ENCODE data around the gene SORL1-AS1.
"Not testable (repeated sequence)": the region's sequence is repeated elsewhere in the genome, so short reads cannot be mapped to it uniquely, and the experiment has no call there.

The SORL1-AS1 gene

DNA sequence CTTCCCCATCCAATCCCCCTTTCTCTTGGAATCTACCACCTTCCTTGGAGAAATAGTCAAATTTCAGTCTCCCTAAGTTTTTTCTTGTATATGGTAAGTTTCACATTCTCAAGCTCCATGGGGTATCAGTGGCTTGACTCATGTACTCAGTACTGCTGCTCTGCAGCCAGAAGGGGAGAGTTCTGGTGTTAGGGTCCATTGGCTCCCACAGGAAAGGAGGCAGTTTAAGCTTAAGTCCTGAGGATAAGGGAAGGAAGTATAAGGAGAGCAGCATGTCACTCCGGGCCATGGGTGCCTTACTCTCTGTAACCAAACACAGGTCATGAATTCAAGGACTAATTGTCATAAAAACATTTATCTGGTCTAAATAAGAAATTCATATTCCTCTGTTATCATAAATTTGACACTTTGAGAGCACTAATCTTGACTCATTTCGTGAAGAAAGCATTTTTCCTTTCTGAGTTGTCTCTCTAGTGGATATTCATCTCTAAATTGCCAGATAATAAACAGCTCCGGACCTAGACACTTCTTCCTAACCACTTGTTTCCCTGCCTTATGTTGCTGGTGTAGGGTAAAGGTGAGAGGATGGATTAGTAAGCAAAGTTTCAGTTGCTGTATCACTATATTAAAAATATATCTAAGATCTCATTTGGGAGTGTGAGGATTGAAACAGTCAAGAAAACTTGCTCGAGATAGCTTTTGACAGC is 20.8 kb downstream of the SORL1-AS1 start:
- DNase-seq (ENCODE audit: extremely low read depth in 1 of 2, low read depth in 1 of 2), result no peak

DNA sequence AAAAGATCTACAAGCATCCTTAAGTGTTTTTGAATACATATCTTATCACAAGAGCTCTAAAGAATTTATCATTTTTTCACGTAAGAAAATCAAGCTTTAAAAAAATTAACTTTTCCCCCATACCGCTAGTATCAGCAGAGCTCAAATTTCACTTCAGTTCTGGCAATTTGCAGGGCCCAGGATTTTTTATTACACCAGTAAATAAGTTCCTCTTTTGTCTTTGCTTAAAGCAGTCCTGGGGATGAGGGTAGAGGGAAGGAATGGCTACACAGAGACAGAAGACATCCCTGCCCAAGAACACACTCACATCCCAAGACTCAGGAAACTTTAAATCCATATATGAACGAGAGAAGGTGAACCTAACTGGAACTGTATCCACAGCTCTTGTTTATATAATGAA is 23.2 kb downstream of the SORL1-AS1 start:
- DNase-seq (ENCODE audit: extremely low read depth in 1 of 2, low read depth in 1 of 2), result no peak

DNA sequence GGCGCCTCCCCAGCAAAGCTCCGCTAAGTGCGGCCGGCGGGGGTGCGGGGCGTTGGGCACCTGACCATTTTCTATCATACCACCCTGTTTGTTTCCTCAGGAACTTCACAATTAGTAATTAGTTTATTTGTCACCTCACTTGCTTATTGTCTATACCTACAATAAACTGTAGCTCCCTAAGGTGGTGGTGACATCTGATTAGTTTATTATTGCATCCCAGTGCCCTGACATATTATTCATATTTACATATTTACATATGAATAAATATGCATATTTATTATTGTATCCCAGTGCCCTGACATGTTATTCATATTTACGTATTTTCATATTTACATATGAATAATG is 25.4 kb downstream of the SORL1-AS1 start:
- DNase-seq (ENCODE audit: extremely low read depth in 1 of 2, low read depth in 1 of 2), result no peak

DNA sequence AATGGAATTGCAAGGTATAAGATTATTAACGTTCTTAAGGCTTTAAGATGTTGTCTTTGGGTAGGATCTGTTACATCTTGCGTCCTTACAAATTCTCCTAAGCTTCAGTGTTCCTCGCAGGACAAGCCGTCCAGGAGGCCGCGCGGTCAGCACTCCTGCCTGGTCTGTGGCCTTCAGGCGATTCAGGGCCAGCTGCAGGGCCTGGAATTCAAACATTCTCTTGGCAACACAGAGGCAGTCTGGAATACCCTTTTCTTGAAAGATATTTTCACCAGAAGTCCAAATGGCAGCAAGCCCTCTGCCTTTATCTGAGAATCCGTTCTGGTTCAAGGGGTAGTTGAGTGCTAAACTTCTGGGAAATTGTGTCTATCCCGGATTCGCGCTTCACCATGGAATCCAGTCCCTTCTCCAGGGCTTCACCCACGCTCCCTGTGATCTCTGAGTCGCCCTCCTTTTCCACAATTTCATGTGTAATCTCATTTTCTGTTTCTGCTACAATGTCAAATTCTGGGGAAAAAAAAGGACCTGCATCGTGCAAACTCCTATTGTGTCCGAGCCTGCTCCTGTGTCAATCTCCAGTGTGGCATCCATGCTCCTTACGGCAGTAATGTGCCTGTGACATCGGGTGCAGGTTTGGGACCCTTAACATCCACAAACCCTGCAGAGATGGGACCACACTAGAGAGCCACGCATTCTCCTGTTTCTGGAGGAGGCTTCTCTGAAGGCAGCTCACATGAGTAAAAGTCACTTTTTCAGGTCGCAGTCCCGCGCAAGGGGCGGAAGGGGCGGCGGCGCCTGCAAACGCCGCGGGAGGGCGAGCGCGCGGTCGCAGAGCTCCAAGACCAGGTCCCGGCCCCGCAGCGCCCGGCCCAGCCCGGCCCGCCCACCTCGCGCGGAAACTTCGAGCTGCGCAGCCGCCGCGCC is 26.0 kb downstream of the SORL1-AS1 start:
- peak in 1 of 2 donors; percentile 37 for DNase-seq (ENCODE audit: extremely low read depth in 1 of 2, low read depth in 1 of 2)

DNA sequence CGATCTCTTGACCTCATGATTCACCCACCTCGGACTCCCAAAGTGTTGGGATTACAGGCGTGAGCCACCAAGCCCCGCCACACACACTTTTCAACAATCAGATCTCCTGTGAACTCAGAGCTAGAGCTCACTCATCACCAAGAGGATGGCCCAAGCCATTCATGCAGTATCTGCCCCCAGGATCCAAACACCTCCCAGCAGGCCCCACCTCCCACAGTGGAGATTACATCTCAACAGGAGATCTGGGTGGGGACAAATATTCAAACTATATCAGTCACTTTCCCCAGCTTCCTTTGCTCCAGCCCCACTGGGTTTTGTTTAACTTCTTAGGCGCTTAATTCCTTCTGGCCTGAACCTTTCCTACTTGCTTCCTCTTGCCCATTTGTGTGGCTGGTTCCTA is 26.9 kb downstream of the SORL1-AS1 start:
- DNase-seq (ENCODE audit: extremely low read depth in 1 of 2, low read depth in 1 of 2), result no peak

DNA sequence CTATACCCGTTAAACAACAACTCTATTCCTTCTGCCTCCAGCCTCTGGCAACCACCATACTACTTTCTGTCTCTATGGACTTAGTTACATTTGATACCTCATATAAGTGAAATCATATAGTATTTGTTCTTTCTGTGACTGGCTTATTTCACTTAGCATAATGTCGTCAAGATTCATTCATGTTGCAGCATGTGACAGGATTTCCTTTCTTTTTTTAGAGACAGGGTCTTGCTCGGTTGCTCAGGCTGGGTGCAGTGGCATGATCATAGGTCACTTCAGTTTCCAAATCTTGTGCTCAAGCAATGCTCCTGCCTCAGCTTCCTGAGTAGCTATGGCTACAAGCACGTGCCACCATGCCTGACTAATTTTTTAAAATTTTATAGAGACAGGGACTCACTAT is 30.1 kb downstream of the SORL1-AS1 start:
- DNase-seq (ENCODE audit: extremely low read depth in 1 of 2, low read depth in 1 of 2), result no peak

DNA sequence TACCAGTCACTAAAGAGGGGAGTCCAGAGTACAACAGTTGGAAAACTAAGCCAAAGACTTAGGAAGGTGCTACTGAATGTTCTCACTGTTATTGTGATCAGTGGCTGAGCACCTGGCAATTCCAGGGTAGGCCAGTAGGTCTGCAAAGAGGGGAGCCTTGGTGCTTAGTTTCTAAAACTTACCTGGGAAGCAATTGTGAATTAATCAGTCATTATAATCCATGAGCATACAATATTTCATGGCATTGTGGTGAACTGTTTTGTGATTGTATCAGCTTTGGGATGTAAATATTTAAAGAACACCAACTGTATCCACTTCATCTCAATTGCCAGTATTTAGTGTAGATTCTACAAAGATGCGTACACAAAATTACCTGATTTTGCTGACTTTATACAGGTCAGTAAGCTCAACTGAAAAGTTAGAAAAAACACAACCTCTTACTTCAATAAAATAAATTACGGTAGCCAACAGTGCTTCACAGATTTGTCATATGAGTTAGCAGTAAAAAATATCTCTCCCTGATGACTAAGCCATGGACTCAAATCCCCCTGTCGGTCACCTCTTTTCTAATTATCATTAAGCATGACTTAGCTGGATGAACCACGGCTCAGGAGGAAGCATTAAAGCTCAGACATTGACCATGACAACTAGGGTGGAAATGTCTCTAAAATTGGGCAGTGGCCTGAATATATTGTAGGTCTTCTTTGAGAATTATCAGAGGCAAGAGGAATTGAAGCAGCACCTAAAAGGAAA is 31.4 kb downstream of the SORL1-AS1 start:
- DNase-seq (ENCODE audit: extremely low read depth in 1 of 2, low read depth in 1 of 2), result no peak

DNA sequence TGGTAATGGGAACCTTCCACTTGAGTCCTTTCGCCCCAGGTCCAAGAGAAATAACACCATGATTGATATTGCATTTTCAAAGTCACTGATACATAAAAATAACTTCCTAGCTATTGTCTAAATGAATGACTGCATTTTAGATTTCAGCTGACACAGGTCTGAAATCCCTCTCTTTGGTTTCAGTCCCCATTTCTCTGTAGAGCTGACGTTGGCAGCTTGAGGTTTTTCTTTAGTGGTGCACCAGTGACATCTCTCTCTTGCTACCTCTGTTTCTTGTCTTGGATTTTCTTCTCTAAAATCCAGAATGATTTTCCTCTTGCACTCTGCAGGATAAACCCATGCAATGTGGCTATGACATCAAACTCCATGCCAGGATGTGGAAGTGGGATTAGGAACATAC is 32.4 kb downstream of the SORL1-AS1 start:
- no peak for DNase-seq (ENCODE audit: extremely low read depth in 1 of 2, low read depth in 1 of 2)

DNA sequence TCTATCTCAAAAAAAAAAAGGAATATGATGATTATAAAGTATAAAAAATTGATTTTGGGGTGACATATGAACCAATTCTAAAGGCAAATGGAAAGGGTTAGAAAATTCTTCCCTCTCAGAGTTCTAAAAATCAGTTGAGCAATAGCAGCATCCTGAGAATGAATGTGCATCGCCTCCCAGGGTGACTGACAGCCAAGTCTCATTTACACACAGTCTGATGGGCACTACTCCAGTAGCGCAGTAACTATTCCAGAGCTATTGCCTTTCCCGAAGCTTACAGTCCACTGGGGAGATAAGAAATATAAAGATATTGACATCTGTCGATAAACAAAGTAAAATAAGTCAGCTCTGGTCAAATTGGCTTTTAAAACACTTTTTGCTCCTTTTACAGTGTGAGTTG is 32.9 kb downstream of the SORL1-AS1 start:
- DNase-seq (ENCODE audit: extremely low read depth in 1 of 2, low read depth in 1 of 2), result no peak

DNA sequence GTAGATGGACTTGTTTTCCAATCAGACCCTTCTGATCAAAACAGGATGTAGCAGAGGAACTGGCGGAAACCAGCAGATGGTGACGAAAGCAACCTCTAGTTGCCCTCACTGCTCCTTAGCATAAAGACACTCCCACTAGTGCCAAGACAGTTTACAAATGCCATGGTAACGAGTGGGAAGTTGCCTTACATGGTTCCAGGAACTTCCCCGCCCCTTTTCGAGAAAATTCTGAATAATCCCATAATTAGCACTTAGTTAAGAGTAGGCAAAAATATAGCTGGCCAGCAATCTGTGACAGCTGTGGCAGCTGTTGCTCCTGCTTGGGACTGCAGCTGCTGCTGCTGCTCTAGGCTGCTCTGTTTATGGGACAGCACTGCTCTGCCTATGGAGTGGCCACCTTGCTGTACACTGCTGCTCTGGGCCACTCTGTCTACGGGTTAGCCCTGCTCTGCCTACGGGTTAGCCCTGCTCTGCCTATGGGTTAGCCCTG is 34.1 kb downstream of the SORL1-AS1 start:
- DNase-seq (ENCODE audit: extremely low read depth in 1 of 2, low read depth in 1 of 2), result no peak

DNA sequence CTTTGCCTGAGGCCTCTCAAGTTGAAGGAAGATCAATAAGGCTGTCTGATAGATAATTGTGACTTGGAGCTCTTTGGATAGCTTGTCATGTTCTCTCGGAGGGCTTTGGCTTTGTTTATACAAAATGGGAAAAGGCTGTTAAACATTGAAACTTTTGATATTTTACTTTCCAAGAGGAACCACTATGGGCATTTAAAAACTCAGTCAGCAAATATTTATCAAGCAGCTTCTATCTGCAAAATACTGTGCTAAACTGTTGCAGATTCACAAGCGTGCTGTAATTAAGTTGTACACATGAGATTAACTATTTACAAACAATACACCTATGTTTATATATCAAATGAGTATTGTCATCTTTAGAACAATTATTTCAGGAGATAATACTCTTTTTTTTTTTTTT is 35.2 kb downstream of the SORL1-AS1 start:
- DNase-seq (ENCODE audit: extremely low read depth in 1 of 2, low read depth in 1 of 2), result no peak

DNA sequence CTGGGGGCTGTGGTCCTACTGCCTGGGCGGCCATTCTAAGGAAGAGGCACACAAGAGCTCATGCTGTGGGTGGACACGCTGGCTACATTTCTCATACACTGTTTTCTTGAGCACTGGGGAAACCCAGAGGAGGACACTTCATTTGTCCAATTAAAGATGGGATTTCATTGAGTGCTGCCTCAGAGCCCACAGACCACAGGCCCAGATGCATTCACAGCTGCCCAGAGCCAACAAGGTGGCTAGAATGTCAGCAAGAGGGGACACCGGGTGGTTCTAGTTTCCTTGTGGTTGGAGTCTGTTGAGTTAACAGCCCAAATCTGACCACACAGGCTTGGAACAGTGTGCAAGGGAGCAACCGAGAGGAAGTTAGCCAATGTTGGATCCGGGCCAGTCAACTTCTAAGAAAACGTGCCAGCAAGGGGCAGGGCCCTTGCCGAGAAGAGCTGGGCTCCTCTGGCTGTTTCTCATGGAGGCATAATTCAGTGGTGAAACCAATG is 35.7 kb downstream of the SORL1-AS1 start:
- DNase-seq (ENCODE audit: extremely low read depth in 1 of 2, low read depth in 1 of 2), result peak in 1 of 2 donors; percentile 11

DNA sequence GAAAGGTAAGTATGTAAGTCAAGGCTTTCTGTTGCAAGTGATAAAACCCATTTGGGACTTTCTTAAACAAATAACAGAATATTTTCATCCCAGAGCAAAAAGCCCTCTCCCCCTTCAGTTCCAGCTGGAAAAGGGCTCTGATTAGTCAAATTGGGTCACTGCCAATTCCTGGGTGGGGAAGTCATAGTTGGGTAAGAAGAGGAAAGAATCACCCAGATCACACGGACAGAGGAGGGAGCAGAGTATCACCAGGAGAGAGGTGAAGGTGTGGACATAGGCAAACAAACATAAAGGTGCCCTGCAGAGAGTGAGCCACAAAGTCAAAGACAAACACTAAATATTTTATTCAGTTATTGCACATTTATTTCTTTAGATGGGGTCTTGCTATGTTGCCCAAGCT is 36.9 kb downstream of the SORL1-AS1 start:
- no peak for DNase-seq (ENCODE audit: extremely low read depth in 1 of 2, low read depth in 1 of 2)

DNA sequence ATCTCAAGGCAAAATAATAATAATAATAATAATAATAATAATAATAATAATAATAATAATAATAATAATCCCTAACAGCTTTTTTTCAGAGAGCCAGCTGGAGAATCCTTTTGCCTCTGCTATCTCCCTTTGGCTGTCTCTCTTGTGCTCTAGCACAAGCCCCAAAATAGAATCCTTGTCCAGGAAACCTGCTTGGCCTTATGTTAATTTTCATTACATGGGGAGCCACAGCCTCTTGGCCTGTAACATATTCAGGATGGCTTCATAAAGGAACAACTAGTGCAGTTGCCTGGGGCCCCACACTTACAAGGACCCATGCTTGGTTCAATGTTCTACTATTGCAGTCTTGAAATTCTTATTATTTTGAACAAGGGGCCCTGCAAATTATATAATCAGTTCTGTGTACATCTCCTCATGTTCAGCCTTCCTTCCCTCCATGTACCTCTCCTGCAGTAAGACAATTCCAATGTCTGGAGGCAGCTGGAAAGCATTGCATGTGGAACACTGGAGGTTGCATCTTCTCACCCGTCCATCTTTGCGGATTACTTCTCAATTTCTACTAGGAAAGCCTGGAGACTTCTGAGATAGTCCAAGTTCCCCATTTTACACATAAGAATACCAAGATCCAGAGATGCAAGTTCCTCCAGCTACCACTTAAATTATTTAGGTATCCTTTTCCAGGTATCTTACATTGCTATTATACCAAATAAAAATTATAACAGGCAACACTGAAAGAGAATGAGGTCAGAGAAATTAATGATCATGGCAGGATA is 38.4 kb downstream of the SORL1-AS1 start:
- no peak for DNase-seq (ENCODE audit: extremely low read depth in 1 of 2, low read depth in 1 of 2)

DNA sequence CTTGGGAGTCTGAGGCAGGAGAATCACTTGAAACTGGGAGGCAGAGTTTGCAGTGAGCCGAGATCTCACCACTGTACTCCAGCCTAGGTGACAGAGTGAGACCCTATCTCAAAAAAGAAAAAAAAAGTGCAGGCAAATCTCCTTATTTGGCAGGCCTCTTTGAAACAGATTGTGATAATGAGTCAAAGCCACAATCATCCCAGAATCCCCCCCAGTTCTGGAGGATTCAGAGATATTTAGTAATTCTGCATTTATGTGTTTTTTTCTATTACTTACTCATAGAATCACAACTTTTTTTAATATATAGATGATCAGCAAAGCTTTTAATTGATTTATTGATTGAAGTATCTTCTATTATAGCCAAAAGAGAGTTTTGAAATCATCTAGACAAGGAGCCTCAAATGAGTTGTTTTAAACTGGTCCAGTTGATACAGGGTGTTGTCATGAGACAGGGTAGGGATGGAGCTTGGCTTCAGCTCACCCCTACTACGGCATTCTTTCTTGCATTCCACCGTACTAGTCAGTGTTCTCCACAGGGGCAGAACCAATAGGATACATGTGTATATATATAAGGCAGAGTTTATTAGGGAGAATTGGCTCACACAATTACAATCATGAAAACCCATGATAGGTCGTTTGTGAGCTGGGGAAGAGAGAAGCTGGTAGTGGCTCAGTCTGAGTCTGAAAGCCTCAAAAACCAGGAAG is 39.9 kb downstream of the SORL1-AS1 start:
- DNase-seq (ENCODE audit: extremely low read depth in 1 of 2, low read depth in 1 of 2), result no peak

DNA sequence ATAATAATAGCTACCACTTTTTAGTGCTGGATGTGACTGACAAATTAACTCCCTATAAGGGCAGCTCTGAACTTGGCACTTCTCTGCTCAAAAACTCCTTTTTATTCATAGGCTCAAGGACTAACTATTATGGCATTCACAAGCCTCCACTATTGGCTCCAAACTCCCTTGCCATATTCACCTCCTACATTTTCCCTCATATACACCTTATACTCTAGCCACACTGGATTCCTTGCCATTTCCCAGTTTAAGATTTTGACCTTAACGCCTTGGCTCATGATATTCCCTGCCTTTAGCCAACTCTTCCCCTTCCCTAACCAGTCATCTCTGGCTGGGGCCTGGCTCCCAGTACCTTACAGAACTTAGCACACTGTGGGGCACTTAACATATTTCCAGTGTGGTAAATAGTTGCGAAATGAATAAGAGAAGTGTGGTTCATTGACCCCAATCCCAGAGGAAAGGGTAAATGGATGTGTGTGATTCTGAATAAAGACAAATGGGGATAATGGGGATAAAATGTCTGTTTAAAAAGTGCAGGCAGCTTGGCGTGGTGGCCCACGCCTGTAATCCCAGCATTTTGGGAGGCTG is 40.7 kb downstream of the SORL1-AS1 start:
- no peak for DNase-seq (ENCODE audit: extremely low read depth in 1 of 2, low read depth in 1 of 2)

DNA sequence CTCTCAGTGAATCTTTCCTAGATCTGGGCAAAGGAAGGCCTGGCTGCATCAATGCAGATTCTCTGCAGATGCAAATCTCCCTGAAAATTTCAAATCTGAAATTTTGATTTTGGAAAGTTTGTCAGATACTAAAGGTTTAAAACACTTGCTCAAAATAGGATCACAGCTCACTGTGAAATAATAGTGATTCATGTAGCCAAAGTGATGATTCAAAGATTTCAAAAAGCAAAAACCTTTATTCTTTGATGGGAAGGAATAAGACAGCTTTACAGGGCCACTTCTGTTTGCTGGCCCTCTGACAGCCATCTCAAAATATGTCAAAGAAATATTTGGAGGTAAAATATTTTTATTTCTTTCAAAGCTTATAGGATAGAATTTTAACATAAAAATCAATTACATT is 41.4 kb downstream of the SORL1-AS1 start:
- not testable (repeated sequence) for DNase-seq (ENCODE audit: extremely low read depth in 1 of 2, low read depth in 1 of 2)

DNA sequence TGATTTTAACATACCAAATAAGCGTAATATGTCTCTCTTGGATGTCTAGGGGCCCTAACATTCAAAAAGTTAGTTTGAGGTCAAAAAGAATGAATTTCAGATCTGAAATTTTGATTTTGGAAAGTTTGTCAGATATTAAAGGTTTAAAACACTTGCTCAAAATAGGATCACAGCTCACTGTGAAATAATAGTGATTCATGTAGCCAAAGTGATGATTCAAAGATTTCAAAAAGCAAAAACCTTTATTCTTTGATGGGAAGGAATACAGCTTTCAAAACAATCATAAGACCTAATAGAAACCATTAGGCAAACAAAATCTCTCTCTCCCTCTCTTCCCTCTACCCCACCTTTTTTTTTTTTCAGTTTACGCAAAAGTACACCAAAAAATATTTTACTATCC is 42.7 kb downstream of the SORL1-AS1 start:
- not testable (repeated sequence) for DNase-seq (ENCODE audit: extremely low read depth in 1 of 2, low read depth in 1 of 2)

DNA sequence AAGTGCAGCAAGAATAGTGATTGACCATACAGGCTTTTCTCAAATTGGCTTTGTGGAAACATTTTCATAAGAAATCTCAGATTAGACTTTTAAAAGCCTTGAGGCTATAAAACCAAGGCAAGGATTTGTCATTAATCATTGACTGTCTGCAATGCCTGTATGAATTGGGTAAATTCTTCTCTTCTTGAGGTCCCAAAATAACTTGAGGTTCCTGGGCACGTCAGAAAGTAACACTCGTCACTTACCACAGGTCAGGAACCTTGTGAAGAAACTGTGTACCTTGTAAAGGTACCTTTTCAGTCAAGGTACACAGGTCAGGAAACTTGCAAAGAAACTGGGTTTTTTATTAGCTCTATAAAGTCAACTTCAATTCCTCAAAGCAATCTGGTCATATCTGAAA is 43.9 kb downstream of the SORL1-AS1 start:
- no peak for DNase-seq (ENCODE audit: extremely low read depth in 1 of 2, low read depth in 1 of 2)

Measured in activated CD8-positive, alpha-beta memory T cell treated with anti-CD3 and anti-CD28 coated beads for 1 hour (primary cell).